Measurements from ENCODE around the gene PCSK9. TPM values are rescaled to one million over a fixed set of nuclear protein-coding genes. Genes with fewer than 3 reads are reported as not detected.

Gene PCSK9
- polyA plus RNA-seq, 1 donor (not counting 4 experiments of a cell fraction or from before 2014, with no cell fraction given): 61.7 TPM

GRCh38 chr1:55056632-55056992 is 17.3 kb downstream of the PCSK9 start:
- no peak overlapping the region for H3K4me2 ChIP-seq (ENCODE audit: control insufficient read depth, extremely low read depth, insufficient read depth, low read depth, low read length)
- no peaks in the 10 kb centered on the region for H3K27me3 ChIP-seq (ENCODE audit: control insufficient read depth, extremely low read depth, insufficient read depth, low read length)
- no peaks in the 10 kb centered on the region for H3K9me1 ChIP-seq (ENCODE audit: control insufficient read depth, extremely low read depth, insufficient read depth, low read length)
- H3K79me2 ChIP-seq (ENCODE audit: control insufficient read depth, insufficient read depth, low read length): peaks cover 43% of the 10 kb centered on the region
- peaks cover 2% of the 10 kb centered on the region for H4K20me1 ChIP-seq (ENCODE audit: control insufficient read depth, extremely low read depth, insufficient read depth, low read length)
- H3K4me1 ChIP-seq (ENCODE audit: control insufficient read depth, extremely low read depth, insufficient read depth, low read length): peaks cover 18% of the 10 kb centered on the region
- H3K4me3 ChIP-seq (ENCODE audit: control insufficient read depth in 2 of 3, extremely low read depth in 1 of 3, insufficient read depth in 2 of 3, low read depth in 1 of 3, low read length in 3 of 3): no peak overlapping the region
- TF ChIP-seq EZH2 (IDR thresholded peaks at IDR 0.05; ENCODE audit: low read length): no peak
- no peak overlapping the region for H2AFZ ChIP-seq (ENCODE audit: control insufficient read depth, low read length)
- H3K36me3 ChIP-seq (ENCODE audit: control insufficient read depth in 2 of 2, extremely low read depth in 1 of 2, insufficient read depth in 2 of 2, low read length in 2 of 2): peaks cover 63 to 65% of the 10 kb centered on the region in 2 experiments
- FAIRE-seq (no peak), DNase-seq (ENCODE audit: low read depth, low spot score) (no peak)
- H3K9ac ChIP-seq (ENCODE audit: control insufficient read depth, extremely low read depth, insufficient read depth, low read length): no peak overlapping the region
- no peak overlapping the region for H3K27ac ChIP-seq (ENCODE audit: control insufficient read depth, insufficient read depth, low read length)
- dilution Hi-C loops (cut with MboI; ENCODE audit: extremely low pct_ligation_motif_present, low sequenced_read_pairs): no loop called here
- H3K9me3 ChIP-seq (ENCODE audit: control insufficient read depth, low read depth, low read length): no peaks in the 10 kb centered on the region

- Histone ChIP-seq H3K27me3 (ENCODE audit: control insufficient read depth, extremely low read depth, insufficient read depth, low read length) (no peaks in the 10 kb centered on the region), H3K9me1 (ENCODE audit: control insufficient read depth, extremely low read depth, insufficient read depth, low read length) (no peaks in the 10 kb centered on the region), H3K79me2 (ENCODE audit: control insufficient read depth, insufficient read depth, low read length) (peaks cover 36% of the 10 kb centered on the region), H3K4me2 (ENCODE audit: control insufficient read depth, extremely low read depth, insufficient read depth, low read depth, low read length) (no peak overlapping the region), H2AFZ (ENCODE audit: control insufficient read depth, low read length) (no peak overlapping the region), H3K27ac (ENCODE audit: control insufficient read depth, insufficient read depth, low read length) (no peak overlapping the region), H3K9me3 (ENCODE audit: control insufficient read depth, low read depth, low read length) (no peaks in the 10 kb centered on the region), H3K4me3 (ENCODE audit: control insufficient read depth in 2 of 3, extremely low read depth in 1 of 3, insufficient read depth in 2 of 3, low read depth in 1 of 3, low read length in 3 of 3) (no peak overlapping the region), H3K4me1 (ENCODE audit: control insufficient read depth, extremely low read depth, insufficient read depth, low read length) (peaks cover 18% of the 10 kb centered on the region), H4K20me1 (ENCODE audit: control insufficient read depth, extremely low read depth, insufficient read depth, low read length) (no peaks in the 10 kb centered on the region), H3K36me3 (ENCODE audit: control insufficient read depth in 2 of 2, extremely low read depth in 1 of 2, insufficient read depth in 2 of 2, low read length in 2 of 2) (peaks cover 66 to 67% of the 10 kb centered on the region in 2 experiments), H3K9ac (ENCODE audit: control insufficient read depth, extremely low read depth, insufficient read depth, low read length) (no peak overlapping the region)
- no peak for DNase-seq (ENCODE audit: low read depth, low spot score)
- dilution Hi-C loops (cut with MboI; ENCODE audit: extremely low pct_ligation_motif_present, low sequenced_read_pairs): no loop called here
- FAIRE-seq: no peak
- TF ChIP-seq CTCF (optimal IDR thresholded peaks at IDR 0.05 in 1 of 3, IDR thresholded peaks at IDR 0.05 in 1 of 3, conservative IDR thresholded peaks at IDR 0.05 in 1 of 3; ENCODE audit: extremely low read depth in 1 of 3, insufficient read depth in 2 of 3, low read length in 3 of 3) (no peak), EZH2 (IDR thresholded peaks at IDR 0.05; ENCODE audit: low read length) (no peak)
Measured at GRCh38 chr1:55057270-55057955, 18.1 kb downstream of the PCSK9 start.

DNA sequence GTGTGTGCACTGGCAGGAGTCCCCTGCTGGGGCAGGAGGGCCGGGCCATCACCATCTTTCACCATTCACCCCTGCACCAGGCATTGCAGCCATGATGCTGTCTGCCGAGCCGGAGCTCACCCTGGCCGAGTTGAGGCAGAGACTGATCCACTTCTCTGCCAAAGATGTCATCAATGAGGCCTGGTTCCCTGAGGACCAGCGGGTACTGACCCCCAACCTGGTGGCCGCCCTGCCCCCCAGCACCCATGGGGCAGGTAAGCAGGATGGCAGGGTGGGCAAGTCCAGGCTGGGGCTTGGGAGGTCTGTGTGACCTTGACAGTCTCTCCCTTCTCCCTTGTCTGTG is 18.6 kb downstream of the PCSK9 start:
- Histone ChIP-seq H3K9me1 (ENCODE audit: control insufficient read depth, extremely low read depth, insufficient read depth, low read length) (no peaks in the 10 kb centered on the region), H3K4me3 (ENCODE audit: control insufficient read depth in 2 of 3, extremely low read depth in 1 of 3, insufficient read depth in 2 of 3, low read depth in 1 of 3, low read length in 3 of 3) (no peak overlapping the region), H3K4me1 (ENCODE audit: control insufficient read depth, extremely low read depth, insufficient read depth, low read length) (peaks cover 18% of the 10 kb centered on the region), H3K79me2 (ENCODE audit: control insufficient read depth, insufficient read depth, low read length) (peaks cover 31% of the 10 kb centered on the region), H3K4me2 (ENCODE audit: control insufficient read depth, extremely low read depth, insufficient read depth, low read depth, low read length) (no peak overlapping the region), H3K9ac (ENCODE audit: control insufficient read depth, extremely low read depth, insufficient read depth, low read length) (no peak overlapping the region), H3K27ac (ENCODE audit: control insufficient read depth, insufficient read depth, low read length) (no peak overlapping the region), H4K20me1 (ENCODE audit: control insufficient read depth, extremely low read depth, insufficient read depth, low read length) (no peaks in the 10 kb centered on the region), H3K36me3 (ENCODE audit: control insufficient read depth in 2 of 2, extremely low read depth in 1 of 2, insufficient read depth in 2 of 2, low read length in 2 of 2) (peaks cover 62 to 65% of the 10 kb centered on the region in 2 experiments), H3K9me3 (ENCODE audit: control insufficient read depth, low read depth, low read length) (no peaks in the 10 kb centered on the region), H3K27me3 (ENCODE audit: control insufficient read depth, extremely low read depth, insufficient read depth, low read length) (no peaks in the 10 kb centered on the region), H2AFZ (ENCODE audit: control insufficient read depth, low read length) (no peak overlapping the region)
- dilution Hi-C loops (cut with MboI; ENCODE audit: extremely low pct_ligation_motif_present, low sequenced_read_pairs): no loop called here
- TF ChIP-seq CTCF (optimal IDR thresholded peaks at IDR 0.05 in 1 of 3, IDR thresholded peaks at IDR 0.05 in 1 of 3, conservative IDR thresholded peaks at IDR 0.05 in 1 of 3; ENCODE audit: extremely low read depth in 1 of 3, insufficient read depth in 2 of 3, low read length in 3 of 3) (no peak), EZH2 (IDR thresholded peaks at IDR 0.05; ENCODE audit: low read length) (no peak)
- DNase-seq (ENCODE audit: low read depth, low spot score) (no peak), FAIRE-seq (no peak)

Data from keratinocyte (primary cell).